Activated CD4-positive, alpha-beta T cell treated with anti-CD3 and anti-CD28 coated beads, Interleukin-2, amount 50 U/mL, for 16 hours (primary cell): Measurements from ENCODE around the gene CD109.

ENCODE experiments used
- DNase-seq: peaks from one replicate; pipeline ENCODE4 v3.0.0-alpha.2; 2020

Gene CD109

DNA sequence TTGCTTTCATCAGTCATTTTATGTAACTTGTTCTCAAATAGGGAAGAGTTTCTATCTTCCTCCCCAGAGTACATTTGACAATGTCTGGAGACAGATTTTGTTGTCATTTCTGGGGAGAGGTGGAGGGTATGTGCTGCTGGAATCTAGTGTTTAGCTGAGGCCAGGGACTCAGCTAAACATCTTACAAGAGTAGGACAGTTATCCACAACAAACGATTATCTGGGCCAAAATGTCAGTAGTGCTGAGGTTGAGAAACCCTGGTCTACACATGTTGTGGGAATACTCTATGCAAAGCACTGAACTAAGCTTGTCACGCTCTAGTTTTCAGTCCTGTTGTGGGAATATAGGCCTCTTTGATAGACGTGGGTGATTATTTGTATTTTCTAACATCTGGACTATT is 171.4 kb downstream of the CD109 start:
- no peak for DNase-seq

DNA sequence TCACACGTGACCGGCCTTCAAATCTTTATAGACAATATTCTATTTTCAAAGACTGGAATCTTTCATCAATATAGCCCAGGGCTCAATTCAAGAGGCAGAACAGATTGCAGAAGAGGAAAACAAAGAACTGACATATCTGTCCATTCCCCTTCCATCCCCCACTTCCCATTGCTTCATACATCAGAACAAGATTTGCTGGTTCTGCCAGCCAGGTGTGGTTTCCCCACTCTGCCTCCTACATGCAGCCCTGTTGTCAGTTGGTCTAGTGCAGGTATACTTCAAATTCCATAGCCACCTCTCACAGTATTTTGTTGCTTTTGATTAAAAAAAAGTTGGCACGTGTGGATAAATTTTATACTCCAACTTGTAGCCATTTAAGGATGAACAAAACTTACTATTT is 174.9 kb downstream of the CD109 start:
- DNase-seq: no peak

DNA sequence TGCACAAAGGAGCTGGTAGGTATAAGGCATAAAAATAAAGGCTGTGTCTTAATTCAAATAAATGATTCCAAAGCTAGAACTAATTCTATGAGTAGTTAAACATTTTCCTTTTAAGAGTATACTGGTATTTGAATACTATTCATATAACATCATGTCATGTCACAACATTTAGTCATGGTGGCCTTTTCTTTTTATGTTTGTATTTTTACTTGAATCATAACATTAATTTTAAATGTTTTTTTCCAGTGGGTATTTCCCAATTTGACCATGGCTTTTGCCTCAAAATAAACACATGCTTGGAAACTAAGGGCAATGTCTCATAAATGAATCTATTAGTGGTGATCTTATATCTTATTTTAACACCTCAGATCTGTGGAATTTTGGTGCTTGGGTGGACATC is 177.1 kb downstream of the CD109 start:
- DNase-seq: no peak
